GM18873 (cell line): ENCODE data around the gene ZNF304.

ENCODE experiments used
- ATAC-seq: cut with Tn5 transposase; IDR thresholded peaks from one replicate; pipeline ENCODE4 v1.9.1; 2021; ENCODE audit warnings: mild to moderate bottlenecking, moderate library complexity, moderate number of reproducible peaks; ENCODE audit not compliant: unreplicated experiment, low FRiP score

The ZNF304 gene

GRCh38 chr19:57350877-57351805 lies at the start of gene ZNF304:
Gene ZNF304 (plus strand): TSS chr19:57351271. CDS start chr19:57351665, 394 bp downstream.
- ATAC-seq: peak; percentile 71

- no peak for ATAC-seq
These were observed 49.0 kb upstream of the ZNF304 start for GRCh38 chr19:57302020-57302465.

GRCh38 chr19:57302727-57303401 lies 48.2 kb upstream of the ZNF304 start:
- no peak for ATAC-seq

- no peak for ATAC-seq
These were observed 46.0 kb upstream of the ZNF304 start for GRCh38 chr19:57305056-57305455.

GRCh38 chr19:57308514-57308913 lies 42.6 kb upstream of the ZNF304 start:
- no peak for ATAC-seq

- ATAC-seq: no peak
These were observed 40.3 kb upstream of the ZNF304 start for GRCh38 chr19:57310792-57311191.

- ATAC-seq: no peak
These were observed 36.9 kb upstream of the ZNF304 start for GRCh38 chr19:57314146-57314545.

GRCh38 chr19:57317503-57317902 lies 33.6 kb upstream of the ZNF304 start:
- ATAC-seq: no peak

- ATAC-seq: peak; percentile 19
These were observed 31.2 kb upstream of the ZNF304 start for GRCh38 chr19:57319869-57320179.

- ATAC-seq: peak; percentile 91
These were observed 30.6 kb upstream of the ZNF304 start, which contains the start of gene ZNF543 for GRCh38 chr19:57320180-57321084. Gene ZNF543 (plus strand): TSS chr19:57320472. CDS start chr19:57320854, 382 bp downstream.

GRCh38 chr19:57321116-57321515 lies 30.0 kb upstream of the ZNF304 start:
- ATAC-seq: no peak

- no peak for ATAC-seq
These were observed 29.3 kb upstream of the ZNF304 start for GRCh38 chr19:57321751-57322150.

GRCh38 chr19:57324992-57325391 lies 26.1 kb upstream of the ZNF304 start:
- no peak for ATAC-seq

GRCh38 chr19:57327993-57328392 lies 23.1 kb upstream of the ZNF304 start:
- ATAC-seq: no peak

- no peak for ATAC-seq
These were observed 16.9 kb upstream of the ZNF304 start for GRCh38 chr19:57334191-57334590.

GRCh38 chr19:57338877-57339276 lies 12.2 kb upstream of the ZNF304 start:
- ATAC-seq: no peak

- no peak for ATAC-seq
These were observed 8.5 kb upstream of the ZNF304 start for GRCh38 chr19:57342582-57342981.

GRCh38 chr19:57348136-57348535 lies 2.9 kb upstream of the ZNF304 start:
- ATAC-seq: no peak

GRCh38 chr19:57351867-57352266 lies 796 bp downstream of the ZNF304 start:
- no peak for ATAC-seq

GRCh38 chr19:57355916-57356315 lies 4.8 kb downstream of the ZNF304 start:
- ATAC-seq: no peak

- ATAC-seq: no peak
These were observed 6.3 kb downstream of the ZNF304 start for GRCh38 chr19:57357406-57357805.
